Ovary (tissue), 9 donors: ENCODE results near the gene NDUFS6. TPM values are rescaled to one million over a fixed set of nuclear protein-coding genes. Genes with fewer than 3 reads are reported as not detected.

Experiments
- polyA plus RNA-seq, 2 donors: library from polyadenylated mRNA; stranded (reverse); fragments of 200-250 nt in 1 of 2; fragments of 350-450 nt in 1 of 2; fragmentation: Illumina TruSeq in 1 of 2; extraction: RNeasy Lipid Tissue Mini Kit (QIAGEN cat#74804) in 1 of 2; gene quantifications; one replicate each; pipeline ENCODE4 v1.2.3, GENCODE V29; 2013 to 2014
- total RNA-seq, 7 donors: library from RNA; depleted of rRNA in 2 of 7; stranded (reverse); fragments of >200 nt in 2 of 7; fragmentation: NEBNext Ultra II Directional in 3 of 7; extraction: Animal tissue kit (Norgen Biotek cat#: 25700) in 3 of 7; gene quantifications; one replicate each; pipeline versions ENCODE4 v1.1.0 to v1.2.4, GENCODE V29; 2016 to 2023
- donor health status: DM: no; HTN: no; CAD: no; lungs with moderate emphysema.
- donor health status: DM: no; HTN: no; CAD: no.
- donor health status: Bipolar disorder and iron deficiency.
- donor health status: DM: yes; HTN: yes; CAD: no.
- donor health status: DM: no; HTN: no; CAD: no.
- donor health status: DM: yes; HTN: yes; CAD: no.

NDUFS6 gene
- total and polyA plus RNA-seq, 9 donors = 16.3 to 50.8 (median 21.5) TPM

Other genes with a start within 250 kb of the NDUFS6 start
- gene MRPL36, start 1.6 kb upstream of the NDUFS6 start, total RNA-seq = 10 to 100 TPM; 26.8 to 42.5 (median 33.8) TPM
- gene MRPL36, start 1.6 kb upstream of the NDUFS6 start, polyA plus RNA-seq = 10 to 100 TPM; 40.8 to 60.7 TPM
- gene IRX4, start 81.5 kb downstream of the NDUFS6 start, total RNA-seq = under 1 TPM in 1 of 7 donors, not detected in 6; 0.23 TPM
- gene IRX4, start 81.5 kb downstream of the NDUFS6 start, polyA plus RNA-seq = not detected